ENCODE results near the gene IL26. TPM values are rescaled to one million over a fixed set of nuclear protein-coding genes. Genes with fewer than 3 reads are reported as not detected.

Gene IL26
- polyA plus RNA-seq, 1 donor (not counting 4 experiments of a cell fraction or from before 2014, with no cell fraction given): not detected

DNA sequence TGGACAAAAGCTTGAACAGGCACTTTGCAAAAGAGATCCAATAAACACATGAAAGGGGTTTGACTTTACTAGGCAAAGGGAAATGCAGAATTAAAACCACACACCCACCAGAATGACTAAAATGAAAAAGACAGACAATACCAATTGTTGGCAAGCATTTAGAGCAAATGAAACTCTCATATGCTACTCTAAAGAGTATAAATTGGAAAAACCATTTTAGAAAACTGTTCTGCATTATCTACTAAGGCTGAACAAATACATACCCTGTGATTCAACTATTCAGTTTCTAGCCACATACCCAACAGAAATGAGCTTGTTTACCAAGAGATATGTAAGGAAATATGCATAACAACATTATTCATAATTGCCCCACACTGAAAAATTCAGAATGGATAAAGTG is 36.3 kb upstream of the IL26 start:
- Histone ChIP-seq H3K27me3 (ENCODE audit: control insufficient read depth, extremely low read depth, insufficient read depth, low read length) (no peaks in the 10 kb centered on the region), H3K4me3 (ENCODE audit: control insufficient read depth in 2 of 3, extremely low read depth in 1 of 3, insufficient read depth in 2 of 3, low read depth in 1 of 3, low read length in 3 of 3) (no peak overlapping the region), H3K4me1 (ENCODE audit: control insufficient read depth, extremely low read depth, insufficient read depth, low read length) (peaks cover 22% of the 10 kb centered on the region), H3K9me1 (ENCODE audit: control insufficient read depth, extremely low read depth, insufficient read depth, low read length) (no peaks in the 10 kb centered on the region), H3K9me3 (ENCODE audit: control insufficient read depth, low read depth, low read length) (no peaks in the 10 kb centered on the region), H3K9ac (ENCODE audit: control insufficient read depth, extremely low read depth, insufficient read depth, low read length) (no peak overlapping the region), H3K36me3 (ENCODE audit: control insufficient read depth in 2 of 2, extremely low read depth in 1 of 2, insufficient read depth in 2 of 2, low read length in 2 of 2) (no peaks in the 10 kb centered on the region), H3K27ac (ENCODE audit: control insufficient read depth, insufficient read depth, low read length) (no peak overlapping the region), H2AFZ (ENCODE audit: control insufficient read depth, low read length) (no peak overlapping the region), H3K79me2 (ENCODE audit: control insufficient read depth, insufficient read depth, low read length) (no peaks in the 10 kb centered on the region), H3K4me2 (ENCODE audit: control insufficient read depth, extremely low read depth, insufficient read depth, low read depth, low read length) (no peak overlapping the region), H4K20me1 (ENCODE audit: control insufficient read depth, extremely low read depth, insufficient read depth, low read length) (no peaks in the 10 kb centered on the region)
- dilution Hi-C loops (cut with MboI; ENCODE audit: extremely low pct_ligation_motif_present, low sequenced_read_pairs): no loop called here
- FAIRE-seq: no peak
- DNase-seq (ENCODE audit: low read depth, low spot score): no peak
- TF ChIP-seq EZH2 (IDR thresholded peaks at IDR 0.05; ENCODE audit: low read length): no peak
- TF ChIP-seq, protein P1, sequence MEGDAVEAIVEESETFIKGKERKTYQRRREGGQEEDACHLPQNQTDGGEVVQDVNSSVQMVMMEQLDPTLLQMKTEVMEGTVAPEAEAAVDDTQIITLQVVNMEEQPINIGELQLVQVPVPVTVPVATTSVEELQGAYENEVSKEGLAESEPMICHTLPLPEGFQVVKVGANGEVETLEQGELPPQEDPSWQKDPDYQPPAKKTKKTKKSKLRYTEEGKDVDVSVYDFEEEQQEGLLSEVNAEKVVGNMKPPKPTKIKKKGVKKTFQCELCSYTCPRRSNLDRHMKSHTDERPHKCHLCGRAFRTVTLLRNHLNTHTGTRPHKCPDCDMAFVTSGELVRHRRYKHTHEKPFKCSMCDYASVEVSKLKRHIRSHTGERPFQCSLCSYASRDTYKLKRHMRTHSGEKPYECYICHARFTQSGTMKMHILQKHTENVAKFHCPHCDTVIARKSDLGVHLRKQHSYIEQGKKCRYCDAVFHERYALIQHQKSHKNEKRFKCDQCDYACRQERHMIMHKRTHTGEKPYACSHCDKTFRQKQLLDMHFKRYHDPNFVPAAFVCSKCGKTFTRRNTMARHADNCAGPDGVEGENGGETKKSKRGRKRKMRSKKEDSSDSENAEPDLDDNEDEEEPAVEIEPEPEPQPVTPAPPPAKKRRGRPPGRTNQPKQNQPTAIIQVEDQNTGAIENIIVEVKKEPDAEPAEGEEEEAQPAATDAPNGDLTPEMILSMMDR (optimal IDR thresholded peaks at IDR 0.05 in 1 of 3, IDR thresholded peaks at IDR 0.05 in 1 of 3, conservative IDR thresholded peaks at IDR 0.05 in 1 of 3; ENCODE audit: extremely low read depth in 1 of 3, insufficient read depth in 2 of 3, low read length in 3 of 3): no peak

DNA sequence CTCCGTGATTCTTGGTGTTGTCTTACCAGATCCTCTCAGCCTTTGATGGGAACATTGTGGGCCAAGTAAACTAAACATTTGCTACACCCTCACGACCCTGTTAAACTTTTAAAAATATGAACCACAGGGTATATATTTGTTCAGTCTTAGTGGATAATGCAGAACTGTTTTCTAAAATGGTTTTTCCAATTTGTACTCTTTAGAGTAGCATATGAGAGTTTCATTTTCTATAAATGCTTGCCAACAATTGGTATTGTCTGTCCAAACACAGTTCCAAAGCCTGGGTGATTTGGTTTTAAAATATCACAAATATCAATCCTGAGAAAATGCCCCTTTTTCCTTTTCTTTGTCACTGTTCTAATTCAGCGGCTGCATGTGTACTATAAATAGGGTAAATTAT is 34.5 kb upstream of the IL26 start:
- Histone ChIP-seq H3K9me3 (ENCODE audit: control insufficient read depth, low read depth, low read length) (no peaks in the 10 kb centered on the region), H3K27ac (ENCODE audit: control insufficient read depth, insufficient read depth, low read length) (peak overlapping the region; percentile 96), H2AFZ (ENCODE audit: control insufficient read depth, low read length) (no peak overlapping the region), H4K20me1 (ENCODE audit: control insufficient read depth, extremely low read depth, insufficient read depth, low read length) (no peaks in the 10 kb centered on the region), H3K27me3 (ENCODE audit: control insufficient read depth, extremely low read depth, insufficient read depth, low read length) (no peaks in the 10 kb centered on the region), H3K36me3 (ENCODE audit: control insufficient read depth in 2 of 2, extremely low read depth in 1 of 2, insufficient read depth in 2 of 2, low read length in 2 of 2) (no peaks in the 10 kb centered on the region), H3K79me2 (ENCODE audit: control insufficient read depth, insufficient read depth, low read length) (no peaks in the 10 kb centered on the region), H3K9ac (ENCODE audit: control insufficient read depth, extremely low read depth, insufficient read depth, low read length) (no peak overlapping the region), H3K4me2 (ENCODE audit: control insufficient read depth, extremely low read depth, insufficient read depth, low read depth, low read length) (peak overlapping the region; percentile 96), H3K4me3 (ENCODE audit: control insufficient read depth in 2 of 3, extremely low read depth in 1 of 3, insufficient read depth in 2 of 3, low read depth in 1 of 3, low read length in 3 of 3) (no peak overlapping the region), H3K4me1 (ENCODE audit: control insufficient read depth, extremely low read depth, insufficient read depth, low read length) (peaks cover 22% of the 10 kb centered on the region), H3K9me1 (ENCODE audit: control insufficient read depth, extremely low read depth, insufficient read depth, low read length) (no peaks in the 10 kb centered on the region)
- DNase-seq (ENCODE audit: low read depth, low spot score) (no peak), FAIRE-seq (no peak)
- no peak for TF ChIP-seq EZH2 (IDR thresholded peaks at IDR 0.05; ENCODE audit: low read length)
- TF ChIP-seq, protein P1 (optimal IDR thresholded peaks at IDR 0.05 in 1 of 3, IDR thresholded peaks at IDR 0.05 in 1 of 3, conservative IDR thresholded peaks at IDR 0.05 in 1 of 3; ENCODE audit: extremely low read depth in 1 of 3, insufficient read depth in 2 of 3, low read length in 3 of 3): no peak
- dilution Hi-C loops (cut with MboI; ENCODE audit: extremely low pct_ligation_motif_present, low sequenced_read_pairs): no loop called here
